A549 (cell line): Measurements from ENCODE around the gene CTAGE15.
"Not testable (repeated sequence)": the region's sequence is repeated elsewhere in the genome, so short reads cannot be mapped to it uniquely, and the experiment has no call there.

Experiments
- CBX8 ChIP-seq: fragments of 200-600 bp; sonication (generic); IDR thresholded peaks from 2 replicates; pipeline ENCODE4 v1.6.1; 2016
- CTCF ChIP-seq: fragments of >200 bp; sonication (Bioruptor Twin); formaldehyde crosslinking; IDR thresholded peaks from 3 replicates; pipeline ENCODE4 v1.5.1; 2016
- EHMT2 ChIP-seq: fragments of 200-600 bp; sonication (generic); IDR thresholded peaks from 2 replicates; pipeline ENCODE4 v1.6.1; 2016; ENCODE audit warnings: antibody characterized with exemption, low read depth, mild to moderate bottlenecking, moderate library complexity
- EP300 ChIP-seq, 2 experiments: fragments of >200 bp; sonication (Bioruptor Twin); formaldehyde crosslinking; IDR thresholded peaks; 2 replicates in 1 of 2; 3 replicates in 1 of 2; pipeline ENCODE4 v1.6.1; 2016 to 2017
- ESRRA ChIP-seq: fragments of 150-350 bp; IDR thresholded peaks from 2 replicates; pipeline ENCODE4 v1.6.1; 2014; ENCODE audit warnings: mild to moderate bottlenecking, low read length, borderline replicate concordance
- HDAC2 ChIP-seq: fragments of 200-600 bp; sonication (generic); IDR thresholded peaks from 2 replicates; pipeline ENCODE4 v1.6.1; 2016
- HEYL ChIP-seq: fragments of 250-450 bp; sonication (Bioruptor Pico); IDR thresholded peaks from 2 replicates; pipeline ENCODE4 v1.8.0; 2021; ENCODE audit warnings: mild to moderate bottlenecking, moderate library complexity
- JUN ChIP-seq, 2 experiments: fragments of >200 bp; sonication (Bioruptor Twin); formaldehyde crosslinking; IDR thresholded peaks; 2 replicates in 1 of 2; 3 replicates in 1 of 2; pipeline ENCODE4 v1.6.1; 2016 to 2017
- NR3C1 ChIP-seq: fragments of >200 bp; sonication (Bioruptor Twin); formaldehyde crosslinking; IDR thresholded peaks from 3 replicates; pipeline ENCODE4 v1.6.1; 2017
- POLR2A ChIP-seq: IDR thresholded peaks from 2 replicates; pipeline ENCODE4 v1.6.1; 2012; ENCODE audit warnings: mild to moderate bottlenecking, low read length
- REST ChIP-seq: fragments of 200-600 bp; sonication (generic); IDR thresholded peaks from 2 replicates; pipeline ENCODE4 v1.6.1; 2016; ENCODE audit warnings: antibody characterized with exemption, mild to moderate bottlenecking, moderate library complexity
- SMC3 ChIP-seq: fragments of >200 bp; sonication (Bioruptor Twin); formaldehyde crosslinking; IDR thresholded peaks from 3 replicates; pipeline ENCODE4 v1.6.1; 2018; ENCODE audit warnings: inconsistent platforms
- USF2 ChIP-seq: fragments of 450-650 bp; IDR thresholded peaks from 2 replicates; pipeline ENCODE4 v1.6.1; 2014; ENCODE audit warnings: antibody characterized with exemption

GRCh38 chr7:143588183-143588582, 16.6 kb downstream of the CTAGE15 start:
- not testable (repeated sequence) for TF ChIP-seq CTCF; REST; JUN (IDR thresholded peaks at IDR 0.05); POLR2A; HEYL; NR3C1; USF2; ESRRA; CBX8; SMC3; HDAC2; EHMT2; EP300 (IDR thresholded peaks at IDR 0.05)
